GM19035 (cell line): ENCODE results near the gene HMX1.

Experiments
- ATAC-seq: cut with Tn5 transposase; IDR thresholded peaks from one replicate; pipeline ENCODE4 v1.9.1; 2021; ENCODE audit not compliant: unreplicated experiment

HMX1 gene

GRCh38 chr4:8893227-8893623 lies 21.6 kb upstream of the HMX1 start:
- ATAC-seq: no peak

GRCh38 chr4:8892556-8893226 lies 21.1 kb upstream of the HMX1 start:
- ATAC-seq: no peak

DNA sequence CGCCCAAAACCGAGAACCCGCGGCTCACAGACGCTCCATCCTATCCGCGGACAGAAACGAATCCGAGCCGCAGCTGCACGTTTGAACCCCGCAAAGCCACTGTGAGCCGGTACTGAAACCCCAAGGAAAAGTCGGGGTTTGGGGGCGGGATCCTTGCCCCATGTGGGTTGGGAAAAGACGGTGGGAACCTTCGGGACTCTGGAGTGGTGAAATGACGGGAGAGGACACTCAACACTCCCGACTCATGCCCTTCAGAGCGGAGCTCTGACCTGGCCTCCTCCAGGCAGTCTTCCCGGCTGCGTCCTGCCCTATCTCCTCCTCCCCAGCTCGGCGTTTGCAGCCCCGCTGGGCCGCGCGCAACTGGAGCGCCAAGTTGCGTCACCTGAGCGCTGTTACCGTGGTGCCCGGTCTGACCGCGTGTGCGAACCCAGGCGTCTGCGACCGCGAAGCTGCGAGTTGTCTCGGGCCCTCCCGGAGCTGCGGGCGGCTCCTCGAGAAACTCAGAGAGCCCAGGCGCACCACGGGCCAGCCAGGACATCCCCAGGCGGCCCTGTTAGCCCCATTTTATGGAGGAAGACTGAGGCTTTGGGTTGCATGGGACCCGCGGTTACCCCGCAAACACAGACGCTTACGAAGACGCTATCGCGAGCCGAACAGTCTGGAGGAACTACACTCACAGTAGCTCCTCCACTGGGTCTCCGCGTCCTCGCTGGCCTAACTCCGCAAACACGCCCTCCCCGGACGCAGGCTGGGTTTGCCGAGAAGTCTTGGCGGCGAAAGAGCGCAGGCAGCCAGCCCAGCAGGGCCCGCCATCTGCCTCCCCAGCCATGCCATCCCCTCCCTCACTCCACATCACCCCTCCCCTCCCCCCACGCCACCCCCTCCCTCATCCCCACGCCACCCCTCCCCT lies 20.3 kb upstream of the HMX1 start:
- no peak for ATAC-seq

DNA sequence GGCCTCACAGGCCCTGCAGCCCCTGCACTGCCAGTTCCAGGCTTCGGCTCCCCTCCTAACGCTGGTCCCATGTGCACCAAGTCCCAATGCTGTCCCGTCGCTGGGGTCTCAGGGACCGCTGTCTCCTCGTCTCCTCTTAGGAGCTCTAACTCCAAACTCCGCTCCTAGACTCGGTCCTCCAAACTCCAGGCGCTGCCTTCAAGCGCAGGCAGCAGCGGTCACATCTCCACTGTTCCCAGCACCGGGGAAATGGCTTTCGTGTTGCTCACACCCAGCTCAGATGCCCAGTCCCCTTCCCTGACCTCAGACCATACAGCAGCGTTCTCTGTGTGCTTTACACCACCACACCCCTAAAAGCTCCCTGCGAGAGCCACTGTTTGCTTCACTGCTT lies 19.6 kb upstream of the HMX1 start:
- no peak for ATAC-seq

DNA sequence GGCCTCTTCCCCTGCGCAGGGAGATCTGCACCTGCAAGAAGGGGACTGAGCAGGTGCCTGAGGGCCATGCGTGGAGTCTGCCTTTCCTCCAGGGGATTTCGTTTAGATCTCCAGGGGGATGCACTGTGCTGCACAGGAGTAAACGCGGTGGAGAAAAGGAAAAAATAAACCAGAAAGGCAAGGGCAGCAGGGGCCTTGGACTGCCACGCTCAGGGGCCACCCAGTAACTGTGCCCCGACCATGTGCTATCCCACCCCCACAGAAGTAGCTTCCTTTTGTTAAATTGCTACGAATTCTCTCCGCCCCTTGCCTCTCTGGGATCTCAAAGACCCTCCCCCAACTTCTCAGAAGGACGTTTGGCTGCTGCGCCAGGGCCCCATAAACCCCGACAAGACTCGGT lies 17.2 kb upstream of the HMX1 start:
- no peak for ATAC-seq

- ATAC-seq: no peak
Measured at GRCh38 chr4:8886612-8887406, 15.2 kb upstream of the HMX1 start.

DNA sequence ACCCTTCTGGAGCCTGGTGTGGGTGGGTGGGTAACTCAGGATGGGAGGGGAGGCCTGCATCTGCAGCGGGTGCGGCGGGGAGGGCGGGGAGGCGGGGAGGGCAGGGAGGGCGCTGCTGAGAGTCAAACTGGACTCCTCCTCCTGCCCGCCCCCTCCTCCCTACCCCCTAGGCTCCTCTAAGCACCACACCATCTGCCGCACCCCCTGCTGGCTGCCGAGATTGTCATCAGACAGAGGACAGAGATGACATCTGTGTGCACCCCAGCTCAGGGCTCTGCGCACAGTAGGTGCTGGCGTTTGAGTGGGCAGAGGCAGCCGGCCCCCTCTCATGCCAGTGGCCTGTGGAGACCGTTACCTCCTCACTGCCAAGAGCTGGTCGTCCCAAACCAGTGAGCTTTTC lies 10.6 kb upstream of the HMX1 start:
- no peak for ATAC-seq

DNA sequence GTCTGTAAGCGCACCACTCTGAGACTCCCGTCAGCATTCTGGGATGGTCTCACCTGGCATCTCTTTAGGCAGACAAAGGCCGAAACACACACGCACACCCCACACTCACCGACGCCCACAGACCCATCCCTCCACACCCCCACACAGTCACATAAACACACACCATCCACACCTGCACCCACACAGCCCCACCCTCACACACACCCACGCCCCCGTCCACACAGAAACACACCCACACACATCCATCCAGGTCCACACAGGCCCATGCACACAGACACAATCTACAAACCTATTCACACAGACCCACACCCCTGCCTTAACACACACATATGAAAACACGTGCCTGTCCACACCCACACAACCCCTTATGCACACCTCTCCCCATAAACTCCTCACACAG lies 9.2 kb upstream of the HMX1 start:
- ATAC-seq: no peak

GRCh38 chr4:8879574-8879973 lies 7.9 kb upstream of the HMX1 start:
- ATAC-seq: no peak

DNA sequence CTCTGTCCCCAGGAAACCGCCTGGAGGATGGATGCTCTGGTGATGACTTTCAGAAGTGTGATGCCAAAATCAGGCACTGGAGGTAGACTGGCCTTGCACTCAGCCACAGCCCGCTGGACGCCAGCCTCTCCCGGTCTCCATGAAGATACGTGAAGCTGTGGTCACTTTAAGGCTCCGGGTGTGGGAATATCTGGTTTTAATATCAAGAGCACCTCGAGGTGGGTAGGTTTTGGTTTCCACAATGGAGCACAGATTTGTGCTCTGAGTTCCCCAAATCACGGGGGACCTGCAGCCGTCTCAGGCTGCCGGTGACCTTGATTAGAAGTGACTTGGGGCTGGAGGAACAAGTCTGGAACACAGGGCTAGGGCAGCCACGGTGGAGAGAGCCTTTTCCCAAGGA lies 6.8 kb upstream of the HMX1 start:
- no peak for ATAC-seq

DNA sequence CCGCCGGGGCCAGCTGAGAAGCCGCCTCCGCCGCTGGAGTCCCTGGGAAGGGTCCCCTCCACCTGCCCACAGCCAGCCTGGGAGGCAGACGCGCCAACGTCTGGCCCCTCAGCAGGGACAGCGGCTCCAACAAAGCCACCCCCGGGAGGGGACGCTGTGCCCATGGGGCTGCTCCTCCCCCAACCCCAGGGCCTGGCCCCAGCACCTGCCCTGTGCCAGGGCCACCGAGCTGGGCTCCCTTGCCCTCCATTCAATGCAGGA lies 6.1 kb upstream of the HMX1 start:
- no peak for ATAC-seq

DNA sequence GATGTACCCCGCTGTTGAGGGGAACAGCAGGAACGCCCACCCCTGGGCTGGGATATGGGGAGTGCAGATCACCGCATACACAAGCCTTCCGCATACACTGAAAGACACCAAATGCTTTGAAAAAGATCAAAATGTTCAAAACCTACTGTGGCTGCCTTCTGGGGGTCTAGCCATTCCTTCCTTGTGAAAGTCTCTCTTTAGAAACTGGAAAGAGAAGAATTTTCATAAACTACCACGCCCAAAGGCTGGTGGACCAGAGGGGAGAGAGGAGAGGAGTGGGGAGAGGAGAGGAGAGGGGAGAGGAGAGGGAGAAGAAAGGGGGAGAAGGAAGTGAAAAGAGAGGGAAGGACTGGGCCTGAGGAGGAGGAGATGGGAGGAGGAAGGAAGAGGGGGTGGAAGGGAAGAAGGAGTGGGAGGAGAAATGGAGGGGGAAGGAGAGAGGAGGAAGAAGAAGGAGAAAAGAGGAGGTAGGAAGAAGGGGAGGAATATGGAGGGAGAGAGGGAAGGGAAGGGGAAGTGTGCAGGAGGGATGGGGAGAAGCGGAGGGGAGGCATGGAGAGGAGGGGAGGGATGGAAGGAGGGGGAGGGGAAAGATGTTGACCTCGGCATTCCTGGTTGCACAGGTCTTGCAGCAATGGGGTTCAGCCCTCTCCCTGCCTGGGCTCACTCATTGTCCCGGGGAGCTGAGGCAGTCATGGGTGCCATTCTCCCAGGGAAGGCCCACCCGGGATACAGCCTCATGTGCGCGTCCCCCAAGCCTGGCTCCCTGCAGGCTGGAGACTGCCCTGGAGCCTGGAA lies 5.5 kb upstream of the HMX1 start:
- no peak for ATAC-seq

GRCh38 chr4:8874896-8875680 lies 3.4 kb upstream of the HMX1 start:
- no peak for ATAC-seq

DNA sequence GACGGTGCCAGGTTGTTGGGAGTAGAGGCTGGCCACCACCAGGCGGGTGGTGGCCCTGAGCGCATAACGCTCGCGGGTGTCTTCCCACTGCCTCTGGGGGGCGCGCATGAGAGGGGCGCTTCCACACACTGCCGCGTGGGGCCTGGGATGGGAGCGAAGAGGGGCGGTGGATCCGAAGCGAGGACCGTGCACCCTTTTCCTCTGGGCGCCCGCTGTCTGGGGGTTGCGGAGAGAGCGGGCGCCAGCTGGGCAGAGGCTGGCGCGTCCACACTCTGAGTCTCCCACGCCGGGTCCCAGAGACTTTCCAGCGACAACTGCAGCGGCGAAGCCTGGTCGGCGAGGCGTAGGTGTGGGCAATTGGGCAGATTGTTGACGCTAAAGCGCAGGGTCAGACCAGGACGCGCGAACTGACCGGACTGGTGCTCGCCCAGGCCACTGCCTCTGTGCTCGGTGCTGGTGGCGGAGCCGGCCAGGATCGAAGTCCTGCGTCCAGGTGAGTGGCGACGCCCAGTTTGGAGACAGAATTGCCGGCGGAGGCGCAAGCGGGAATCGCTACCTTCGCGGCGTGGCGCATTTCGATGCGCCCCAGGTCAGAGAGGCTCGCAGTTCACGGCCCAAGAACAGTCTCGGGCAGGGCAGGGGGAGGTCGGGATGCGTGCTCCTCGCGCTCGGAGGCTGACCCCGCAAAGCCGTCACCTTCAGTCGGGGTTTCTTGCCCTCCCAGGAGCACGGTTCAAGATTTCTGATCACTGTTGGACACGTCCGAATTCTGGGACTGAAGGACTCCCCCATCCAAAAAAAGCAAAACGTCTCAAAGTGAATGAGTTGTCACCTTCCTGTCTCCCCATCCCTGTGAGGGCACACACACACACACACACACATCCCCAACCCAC lies 2.6 kb upstream of the HMX1 start:
- ATAC-seq: no peak

- ATAC-seq: no peak
Measured at GRCh38 chr4:8872402-8873291, 1.0 kb upstream of the HMX1 start.

GRCh38 chr4:8870647-8871416 lies 807 bp downstream of the HMX1 start:
- ATAC-seq: no peak

- ATAC-seq: no peak
Measured at GRCh38 chr4:8869898-8870646, 1.6 kb downstream of the HMX1 start.
